Measurements from ENCODE around the gene ACACB.

The ACACB gene

DNA sequence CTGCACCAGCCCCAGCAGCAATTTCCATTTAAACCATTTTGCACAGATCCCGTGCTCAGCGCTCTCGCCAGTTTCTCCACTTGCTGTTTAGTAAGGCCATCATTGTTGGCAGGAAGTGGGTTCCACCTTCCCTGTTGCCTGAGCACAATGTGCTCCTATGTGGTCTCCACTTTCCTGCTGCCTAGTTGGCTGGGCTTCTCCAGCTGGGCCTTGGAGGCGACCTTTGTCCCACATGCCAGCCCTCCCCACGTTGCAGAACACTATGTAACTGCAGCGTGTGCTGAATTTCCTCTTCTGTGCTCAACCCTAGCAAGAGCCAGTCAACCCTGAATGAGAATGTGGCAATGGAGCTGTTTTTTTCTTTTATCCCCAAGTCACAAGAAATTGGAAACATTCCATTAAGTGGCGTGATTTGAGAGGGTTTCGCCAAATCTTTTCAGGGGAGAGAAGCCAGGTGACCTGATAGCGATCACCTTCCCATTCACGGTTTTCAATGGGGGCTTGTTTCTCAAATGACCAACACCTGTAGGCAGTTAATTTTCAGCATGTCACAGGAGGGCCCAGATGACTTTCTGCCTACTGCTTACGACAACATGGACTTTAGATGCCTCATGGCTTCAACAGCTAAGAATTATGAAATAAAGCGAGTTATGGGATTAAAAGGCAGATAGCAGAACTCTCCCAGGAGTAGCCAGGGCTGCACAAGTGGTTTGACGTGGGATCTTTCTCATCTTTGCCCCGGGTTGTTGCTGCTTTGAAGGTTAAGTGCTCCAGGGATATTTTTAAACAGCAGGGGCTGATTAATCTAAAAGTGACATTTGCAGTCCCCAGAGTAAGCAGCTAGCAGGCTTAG is at the start of gene ACACB:
TSS of gene ACACB (plus strand) at position 830 of the 853 bp plus-strand sequence. CDS start 22,819 bp downstream, outside the sequence.
- DNase-seq (ENCODE audit: low spot score): no peak

DNA sequence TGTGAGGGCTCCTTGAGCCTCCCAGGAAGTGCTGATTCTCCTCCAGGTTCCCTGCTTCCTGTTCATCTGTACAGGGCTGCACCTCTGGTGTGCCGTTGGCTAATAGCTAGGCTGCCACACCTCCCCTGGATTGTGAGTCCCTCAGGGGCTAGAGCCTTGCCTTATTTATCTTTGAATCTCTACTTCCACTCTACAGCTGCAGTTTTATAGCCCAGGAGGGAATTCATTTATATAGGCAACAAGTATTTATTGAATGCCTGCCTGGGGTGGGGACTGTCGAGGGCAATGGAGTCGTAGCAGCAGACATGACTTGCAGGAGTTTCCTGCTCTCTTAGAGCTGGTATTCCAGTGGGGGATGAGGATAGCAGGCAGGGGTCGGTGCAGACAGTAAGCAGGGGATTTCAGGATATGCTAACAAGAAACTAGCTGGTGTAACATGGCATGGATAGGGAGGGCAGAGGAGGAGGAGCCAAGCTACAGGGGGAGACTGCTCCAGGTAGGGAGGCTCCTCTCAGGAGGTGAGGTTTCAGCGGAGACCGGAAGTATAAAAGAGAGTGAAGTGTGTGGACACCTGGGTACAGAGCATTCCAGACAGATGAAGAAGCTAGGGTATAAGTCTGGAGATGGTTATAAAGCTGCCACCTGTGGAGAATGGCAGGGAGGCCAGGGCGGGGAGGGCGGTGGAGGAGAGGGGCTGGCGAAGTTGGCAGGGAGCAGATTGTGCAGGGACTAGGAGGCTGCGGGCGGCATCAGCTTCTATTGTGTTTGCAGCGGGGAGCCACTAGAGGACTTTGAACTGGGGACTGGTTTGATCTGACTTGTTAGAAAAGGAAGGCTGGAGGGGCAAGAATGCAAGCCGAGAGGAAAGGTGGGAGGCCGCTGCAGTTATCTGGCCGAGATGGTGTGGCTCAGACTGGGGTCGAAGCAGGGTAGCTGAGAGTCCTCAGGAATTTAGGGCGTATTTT is 46.8 kb upstream of the ACACB start:
- DNase-seq (ENCODE audit: low spot score): no peak

DNA sequence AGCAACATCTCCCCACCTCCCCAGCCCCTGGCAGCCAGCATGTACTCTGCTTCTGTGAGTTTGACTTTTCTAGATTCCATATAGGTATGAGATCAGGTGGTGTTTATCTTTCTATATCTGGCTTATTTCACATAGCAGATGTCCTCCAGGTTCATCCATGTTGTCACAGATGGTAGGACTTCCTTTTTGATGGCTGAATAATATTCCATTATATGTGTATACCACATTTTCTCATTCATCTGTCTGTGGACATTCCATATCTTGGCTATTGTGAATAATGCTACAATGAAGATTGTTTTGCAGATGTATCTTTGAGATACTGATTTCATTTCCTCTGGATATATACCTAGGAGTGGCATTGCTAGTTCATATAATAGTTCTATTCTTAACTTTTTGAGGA is 41.5 kb upstream of the ACACB start:
- DNase-seq (ENCODE audit: low spot score): no peak

DNA sequence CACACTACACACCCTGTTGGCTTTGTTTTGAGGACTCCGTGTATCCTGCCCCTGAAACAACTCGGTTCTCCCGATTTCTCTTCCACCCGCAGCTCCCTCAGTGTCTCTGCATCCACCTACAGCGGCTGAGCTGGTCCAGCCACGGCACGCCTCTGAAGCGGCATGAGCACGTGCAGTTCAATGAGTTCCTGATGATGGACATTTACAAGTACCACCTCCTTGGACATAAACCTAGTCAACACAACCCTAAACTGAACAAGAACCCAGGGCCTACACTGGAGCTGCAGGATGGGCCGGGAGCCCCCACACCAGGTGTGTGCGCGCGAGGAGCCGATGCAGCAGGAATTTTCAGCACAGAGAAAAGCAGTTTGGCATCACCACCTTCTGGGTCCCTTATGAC is 33.6 kb upstream of the ACACB start:
- DNase-seq (ENCODE audit: low spot score): no peak

DNA sequence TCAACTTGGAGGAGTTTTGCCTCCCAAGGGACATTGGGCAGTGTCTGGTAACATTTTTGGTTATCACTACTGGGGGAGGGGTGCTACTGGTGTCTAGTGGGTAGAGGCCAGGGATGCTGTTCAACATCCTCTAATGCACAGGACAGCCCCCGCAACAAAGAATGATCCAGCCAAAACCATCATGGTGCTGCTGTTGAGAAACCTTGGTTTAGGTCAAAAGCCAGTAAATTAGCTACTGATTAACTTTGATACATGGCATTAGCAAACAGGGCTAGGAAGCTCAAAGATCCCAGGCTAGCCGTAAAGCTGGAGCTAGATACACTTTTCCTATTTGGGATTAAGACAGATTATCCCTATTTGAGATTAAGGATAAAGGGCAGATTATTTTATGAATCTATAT is 32.0 kb upstream of the ACACB start:
- no peak for DNase-seq (ENCODE audit: low spot score)

DNA sequence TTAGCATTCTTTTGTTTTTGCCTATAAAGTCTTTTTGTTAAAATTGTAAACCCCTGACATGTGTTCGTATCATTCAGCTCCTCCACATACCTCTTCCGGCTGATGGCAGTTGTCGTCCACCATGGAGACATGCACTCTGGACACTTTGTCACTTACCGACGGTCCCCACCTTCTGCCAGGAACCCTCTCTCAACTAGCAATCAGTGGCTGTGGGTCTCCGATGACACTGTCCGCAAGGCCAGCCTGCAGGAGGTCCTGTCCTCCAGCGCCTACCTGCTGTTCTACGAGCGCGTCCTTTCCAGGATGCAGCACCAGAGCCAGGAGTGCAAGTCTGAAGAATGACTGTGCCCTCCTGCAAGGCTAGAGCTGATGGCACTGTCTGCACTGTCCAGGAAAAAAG is 30.8 kb upstream of the ACACB start:
- DNase-seq (ENCODE audit: low spot score): no peak

DNA sequence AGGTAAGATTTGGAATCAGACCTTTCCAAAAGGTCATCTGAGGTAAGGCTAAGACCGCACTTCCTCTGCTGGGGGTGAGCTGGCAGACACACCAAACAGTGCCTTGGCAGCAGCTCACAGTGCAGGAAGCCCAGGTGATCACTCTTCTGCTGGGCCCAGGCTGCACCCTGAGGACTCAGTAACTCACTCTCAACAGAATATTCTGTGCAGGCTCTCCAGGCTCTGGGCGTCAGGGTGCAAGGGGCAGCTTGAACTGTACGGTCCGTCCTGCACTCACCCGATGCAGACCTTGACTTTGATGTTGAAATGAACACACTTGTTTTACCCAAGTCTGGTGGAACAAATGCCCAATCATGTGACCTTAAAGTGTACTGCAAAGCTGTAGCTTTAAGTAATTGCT is 29.1 kb upstream of the ACACB start:
- DNase-seq (ENCODE audit: low spot score): no peak

DNA sequence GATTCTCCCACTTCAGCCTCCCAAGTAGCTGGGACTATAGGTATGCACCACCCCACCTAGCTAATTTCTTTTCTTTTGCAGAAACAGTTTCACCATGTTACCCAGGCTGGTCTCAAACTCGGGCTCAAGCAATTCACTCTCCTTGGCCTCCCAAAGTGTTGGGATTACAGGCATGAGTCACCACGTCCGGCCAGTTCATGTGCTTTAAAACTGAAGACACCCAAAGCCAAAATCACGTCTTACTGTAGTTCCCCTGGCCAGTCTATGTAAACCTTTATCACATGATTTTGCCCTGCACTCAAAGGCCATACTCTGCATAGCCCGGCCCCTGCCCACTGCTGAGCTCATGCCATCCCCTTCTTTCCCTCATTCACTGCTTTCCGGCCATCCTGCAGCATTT is 27.6 kb upstream of the ACACB start:
- no peak for DNase-seq (ENCODE audit: low spot score)

DNA sequence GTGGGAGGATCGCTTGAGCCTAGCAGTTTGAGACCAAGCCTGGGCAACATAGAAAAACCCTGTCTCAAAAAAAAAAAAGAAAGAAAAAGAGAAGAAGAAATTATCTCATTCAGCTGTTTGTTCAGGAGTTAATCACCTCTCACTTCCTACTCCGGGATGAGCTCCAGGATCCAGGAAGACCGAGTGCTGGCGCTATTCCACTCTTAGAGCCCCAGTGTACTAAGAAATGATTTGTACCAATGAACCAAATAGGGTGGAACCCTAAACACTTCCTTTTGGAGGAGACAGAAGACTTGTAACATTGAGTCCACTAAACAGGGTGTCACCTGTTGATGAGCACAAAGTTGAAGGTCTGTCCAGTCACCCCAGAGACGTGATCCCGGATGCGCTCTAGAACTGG is 26.7 kb upstream of the ACACB start:
- no peak for DNase-seq (ENCODE audit: low spot score)

DNA sequence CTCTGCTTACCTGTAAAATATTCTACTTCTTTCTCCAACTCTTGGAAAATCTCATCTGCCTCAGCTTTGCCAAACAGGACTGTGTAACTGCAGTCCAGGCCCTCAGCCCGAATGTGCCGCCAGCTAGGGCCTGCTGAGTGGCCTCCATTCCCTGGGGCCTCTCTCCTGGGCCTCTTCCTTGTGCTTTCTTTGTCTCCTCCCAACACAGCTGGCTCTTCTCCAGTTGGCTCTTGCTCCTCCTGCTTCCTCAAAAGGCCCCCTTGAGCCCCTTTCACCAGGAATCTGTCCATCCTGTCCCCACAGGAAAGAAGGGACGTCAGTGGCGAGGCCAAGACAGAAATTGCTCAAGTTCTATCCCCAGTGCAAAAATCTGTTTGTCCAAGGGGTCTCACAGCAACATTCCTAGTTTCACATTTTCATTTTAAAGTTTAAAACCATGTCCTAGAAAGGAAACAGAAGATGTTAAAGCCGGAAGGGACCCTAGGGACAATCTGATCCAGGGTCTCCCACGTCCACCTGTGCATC is 23.8 kb upstream of the ACACB start:
- DNase-seq (ENCODE audit: low spot score): no peak

DNA sequence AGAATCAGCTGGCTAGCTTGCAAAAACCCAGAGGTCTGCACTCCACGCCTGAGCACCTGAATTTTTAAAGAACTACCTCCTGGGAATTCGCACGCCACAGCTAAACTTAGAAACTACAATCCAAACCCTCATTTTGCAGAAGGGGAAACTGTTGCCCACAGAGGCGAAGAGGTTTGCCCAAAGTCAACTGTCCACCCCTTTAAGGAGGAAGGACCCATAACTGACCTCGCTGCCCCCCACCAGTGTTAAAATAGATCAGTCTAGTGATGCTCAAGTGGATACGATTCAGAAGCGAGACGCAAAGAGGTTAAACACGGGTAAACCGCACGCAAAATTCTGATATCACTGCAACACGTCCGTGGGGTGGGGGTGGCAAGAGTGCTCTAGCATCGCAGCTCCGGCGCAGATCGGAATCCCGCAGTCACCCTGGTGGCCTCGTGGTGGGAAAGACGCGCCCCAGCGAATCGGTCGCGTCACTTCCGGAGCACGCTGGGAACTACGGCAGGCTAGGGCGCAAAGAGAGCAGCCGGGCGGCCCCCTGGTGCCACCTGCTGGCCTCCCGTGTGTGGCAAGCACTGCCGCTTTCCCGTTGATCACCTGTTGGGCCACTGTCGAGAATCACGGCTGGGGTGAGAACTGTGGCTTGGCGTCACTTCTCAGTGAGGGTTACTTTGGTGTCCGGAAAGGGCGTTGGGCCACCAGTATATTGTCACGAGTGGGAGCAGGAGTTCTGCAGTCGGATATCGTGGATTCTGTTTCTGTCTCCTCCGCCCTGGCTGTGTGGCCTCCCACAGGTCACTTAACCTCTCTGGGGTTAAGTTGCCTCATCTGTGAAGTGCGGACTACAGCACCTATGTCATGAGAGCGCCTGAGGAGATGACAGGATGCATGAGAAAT is 23.1 kb upstream of the ACACB start, which contains the start of gene ALKBH2:
TSS of gene ALKBH2 (minus strand) at position 451 of the 897 bp plus-strand sequence. CDS start 686 bp downstream, outside the sequence.
- DNase-seq (ENCODE audit: low spot score): peak; percentile 94

DNA sequence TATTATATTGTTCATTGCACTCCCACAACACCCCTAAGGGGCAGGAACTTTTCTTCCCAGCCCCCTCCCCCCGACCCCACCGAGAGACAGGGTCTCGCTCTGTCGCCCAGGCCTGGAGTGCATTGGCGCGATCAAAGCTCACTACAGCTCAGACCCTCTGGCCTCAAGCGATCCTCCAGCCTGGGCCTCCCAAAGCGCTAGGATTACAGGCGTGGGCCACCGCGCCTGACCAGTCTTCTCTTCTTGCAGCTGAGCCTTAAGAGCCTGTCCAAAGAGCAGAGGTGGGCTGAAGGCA is 19.3 kb upstream of the ACACB start:
- no peak for DNase-seq (ENCODE audit: low spot score)

DNA sequence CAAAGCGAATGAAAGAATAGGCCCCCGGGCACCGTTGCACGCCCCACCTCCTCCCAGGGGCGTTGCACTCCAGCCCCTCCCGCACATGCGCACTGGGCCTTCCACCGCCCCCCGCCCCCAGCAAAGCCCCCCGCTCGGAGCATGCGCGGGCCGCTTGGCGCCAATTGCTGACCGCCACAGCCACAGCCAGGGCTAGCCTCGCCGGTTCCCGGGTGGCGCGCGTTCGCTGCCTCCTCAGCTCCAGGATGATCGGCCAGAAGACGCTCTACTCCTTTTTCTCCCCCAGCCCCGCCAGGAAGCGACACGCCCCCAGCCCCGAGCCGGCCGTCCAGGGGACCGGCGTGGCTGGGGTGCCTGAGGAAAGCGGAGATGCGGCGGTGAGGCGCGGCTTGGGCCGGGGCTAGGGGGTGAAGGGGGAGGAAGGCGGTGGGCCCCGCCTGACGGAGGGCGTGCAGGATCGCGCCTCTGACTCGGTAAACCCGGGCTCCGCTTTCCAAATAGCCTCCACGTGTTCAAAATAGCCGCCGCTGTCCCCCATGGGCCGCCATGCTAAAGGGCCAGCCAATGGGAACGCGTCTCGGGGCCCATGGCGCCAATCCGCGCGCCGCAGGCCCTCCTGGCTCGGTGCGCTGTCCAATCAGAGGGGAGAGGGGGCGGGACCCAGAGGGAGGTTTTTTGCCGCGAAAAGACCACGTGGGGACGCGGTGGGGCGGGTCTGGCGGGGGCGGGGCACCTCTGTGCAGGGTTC is 18.8 kb upstream of the ACACB start, which contains the start of gene UNG:
TSS of gene UNG (plus strand) at position 163 of the 748 bp plus-strand sequence. CDS start at position 246, 83 bp downstream.
- DNase-seq (ENCODE audit: low spot score): peak; percentile 96

DNA sequence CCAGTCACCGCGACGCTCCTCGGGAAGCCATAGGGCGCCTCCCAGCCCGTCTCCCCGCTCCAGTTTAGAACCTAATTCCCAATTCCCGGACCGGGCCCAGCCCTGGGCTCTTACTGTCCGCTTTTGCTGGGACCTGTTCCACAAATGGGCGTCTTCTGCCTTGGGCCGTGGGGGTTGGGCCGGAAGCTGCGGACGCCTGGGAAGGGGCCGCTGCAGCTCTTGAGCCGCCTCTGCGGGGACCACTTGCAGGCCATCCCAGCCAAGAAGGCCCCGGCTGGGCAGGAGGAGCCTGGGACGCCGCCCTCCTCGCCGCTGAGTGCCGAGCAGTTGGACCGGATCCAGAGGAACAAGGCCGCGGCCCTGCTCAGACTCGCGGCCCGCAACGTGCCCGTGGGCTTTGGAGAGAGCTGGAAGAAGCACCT is 18.2 kb upstream of the ACACB start:
- DNase-seq (ENCODE audit: low spot score): peak; percentile 9

DNA sequence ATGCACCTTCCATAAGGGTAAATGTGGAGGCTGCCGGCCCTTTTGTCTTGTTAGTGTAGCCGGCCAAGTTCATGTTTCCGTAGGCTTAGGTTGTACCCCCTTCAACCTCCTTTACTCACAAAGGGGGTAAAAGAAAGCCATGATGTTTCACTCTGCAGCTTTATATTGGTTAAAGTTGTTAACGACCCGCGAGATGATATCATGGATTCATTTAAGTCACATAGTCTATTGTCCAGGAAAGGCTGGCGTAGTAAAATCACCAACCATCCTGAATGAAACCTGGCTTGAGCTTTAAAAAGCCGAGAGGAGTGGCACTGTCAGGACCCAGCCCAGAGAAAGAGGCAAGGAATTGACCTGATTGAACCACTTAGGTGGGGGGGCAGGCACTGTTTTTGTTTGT is 17.7 kb upstream of the ACACB start:
- DNase-seq (ENCODE audit: low spot score): no peak

DNA sequence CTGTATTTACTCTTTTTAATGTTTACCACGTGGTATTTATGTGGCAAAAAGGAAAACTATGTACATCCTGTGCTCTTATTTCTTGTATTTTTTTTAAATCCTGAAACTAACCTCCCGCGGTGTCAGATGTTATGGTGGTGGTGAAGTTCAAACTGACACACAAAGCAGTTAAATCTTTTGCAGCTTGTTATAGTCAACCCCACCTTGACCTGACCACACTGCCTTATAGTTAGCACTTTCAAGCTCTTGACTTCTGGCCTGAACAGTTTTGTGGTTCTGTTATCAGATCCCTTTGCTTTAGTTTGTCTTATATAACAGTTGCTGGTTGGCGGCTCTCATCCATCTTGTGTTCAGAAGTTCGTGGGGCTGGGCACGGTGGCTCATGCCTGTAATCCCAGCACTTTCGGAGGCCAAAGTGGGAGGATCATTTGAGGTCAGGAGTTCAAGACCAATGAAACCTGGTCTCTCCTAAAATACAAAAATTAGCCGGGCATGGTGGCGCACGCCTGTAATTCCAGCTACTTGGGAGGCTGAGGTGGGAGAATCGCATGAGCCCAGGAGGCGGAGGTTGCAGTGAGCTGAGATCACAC is 16.9 kb upstream of the ACACB start:
- DNase-seq (ENCODE audit: low spot score): peak; percentile 5

DNA sequence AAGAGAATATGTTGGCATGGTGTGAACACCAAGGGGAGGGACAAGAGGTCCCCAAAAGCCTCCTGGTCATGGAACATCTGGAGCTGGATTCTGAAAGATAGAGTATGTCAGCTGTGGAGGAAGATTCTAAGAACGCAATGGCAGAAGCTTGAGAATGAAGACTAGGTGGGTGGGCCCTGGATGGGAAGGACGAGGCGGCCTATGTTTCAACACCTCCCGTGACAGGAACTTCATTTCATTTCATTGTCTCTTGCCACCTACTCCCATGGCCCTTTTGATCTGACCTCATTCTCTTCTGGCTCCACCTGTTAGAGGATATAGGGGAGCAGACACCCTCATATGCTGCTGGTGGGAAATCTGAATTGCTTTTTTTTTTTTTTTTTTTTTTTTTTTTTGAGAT is 15.6 kb upstream of the ACACB start:
- no peak for DNase-seq (ENCODE audit: low spot score)

DNA sequence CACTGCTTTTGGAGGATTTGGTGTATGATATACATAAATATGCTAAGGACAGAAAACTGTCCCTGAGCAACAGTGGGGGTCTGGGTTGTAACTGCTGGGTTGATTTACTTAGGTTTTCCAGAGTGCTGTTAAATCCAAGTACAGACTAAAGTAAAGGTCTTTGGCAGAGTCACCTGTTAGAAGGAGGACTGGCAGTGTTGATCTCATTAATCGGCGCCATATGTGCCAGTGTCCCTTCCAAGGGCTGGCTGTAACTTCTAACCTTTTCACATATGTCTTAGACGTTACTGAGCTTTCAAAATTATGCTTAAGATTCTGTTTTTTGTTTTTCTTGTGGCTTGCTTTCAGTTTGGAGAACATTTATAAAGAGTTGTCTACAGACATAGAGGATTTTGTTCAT is 13.9 kb upstream of the ACACB start:
- DNase-seq (ENCODE audit: low spot score): no peak

DNA sequence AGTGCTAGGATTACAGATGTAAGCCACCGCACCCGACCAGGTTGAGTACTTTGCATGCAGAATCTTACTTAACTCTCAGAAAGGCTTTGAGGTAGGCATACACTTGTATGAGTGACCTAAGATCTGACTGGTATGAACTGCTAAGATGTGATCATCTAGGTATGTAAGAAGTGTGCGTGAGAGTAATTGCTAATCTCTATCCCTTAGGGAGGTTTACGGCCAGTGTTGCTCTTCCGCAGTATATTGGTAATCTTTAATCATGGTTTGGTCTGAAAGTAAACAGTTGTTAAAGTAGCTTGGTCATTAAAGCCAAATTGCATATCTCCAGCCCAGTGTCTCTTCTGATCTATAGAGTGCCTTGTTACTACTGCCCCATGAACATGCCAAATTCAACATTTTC is 11.2 kb upstream of the ACACB start:
- no peak for DNase-seq (ENCODE audit: low spot score)

DNA sequence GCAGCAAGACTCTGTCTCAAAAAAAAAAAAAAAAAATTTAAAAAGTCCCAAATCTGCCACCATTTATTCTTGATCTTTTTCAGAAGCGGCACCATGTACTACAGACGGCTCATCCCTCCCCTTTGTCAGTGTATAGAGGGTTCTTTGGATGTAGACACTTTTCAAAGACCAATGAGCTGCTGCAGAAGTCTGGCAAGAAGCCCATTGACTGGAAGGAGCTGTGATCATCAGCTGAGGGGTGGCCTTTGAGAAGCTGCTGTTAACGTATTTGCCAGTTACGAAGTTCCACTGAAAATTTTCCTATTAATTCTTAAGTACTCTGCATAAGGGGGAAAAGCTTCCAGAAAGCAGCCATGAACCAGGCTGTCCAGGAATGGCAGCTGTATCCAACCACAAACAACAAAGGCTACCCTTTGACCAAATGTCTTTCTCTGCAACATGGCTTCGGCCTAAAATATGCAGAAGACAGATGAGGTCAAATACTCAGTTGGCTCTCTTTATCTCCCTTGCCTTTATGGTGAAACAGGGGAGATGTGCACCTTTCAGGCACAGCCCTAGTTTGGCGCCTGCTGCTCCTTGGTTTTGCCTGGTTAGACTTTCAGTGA is 6.5 kb upstream of the ACACB start:
- DNase-seq (ENCODE audit: low spot score): no peak
